HG03442 (cell line): Measurements from ENCODE around the gene ACADL.

ENCODE experiments used
- ATAC-seq: cut with Tn5 transposase; IDR thresholded peaks from one replicate; pipeline ENCODE4 v1.9.1; 2021; ENCODE audit warnings: mild to moderate bottlenecking, moderate library complexity; ENCODE audit not compliant: unreplicated experiment

The ACADL gene

DNA sequence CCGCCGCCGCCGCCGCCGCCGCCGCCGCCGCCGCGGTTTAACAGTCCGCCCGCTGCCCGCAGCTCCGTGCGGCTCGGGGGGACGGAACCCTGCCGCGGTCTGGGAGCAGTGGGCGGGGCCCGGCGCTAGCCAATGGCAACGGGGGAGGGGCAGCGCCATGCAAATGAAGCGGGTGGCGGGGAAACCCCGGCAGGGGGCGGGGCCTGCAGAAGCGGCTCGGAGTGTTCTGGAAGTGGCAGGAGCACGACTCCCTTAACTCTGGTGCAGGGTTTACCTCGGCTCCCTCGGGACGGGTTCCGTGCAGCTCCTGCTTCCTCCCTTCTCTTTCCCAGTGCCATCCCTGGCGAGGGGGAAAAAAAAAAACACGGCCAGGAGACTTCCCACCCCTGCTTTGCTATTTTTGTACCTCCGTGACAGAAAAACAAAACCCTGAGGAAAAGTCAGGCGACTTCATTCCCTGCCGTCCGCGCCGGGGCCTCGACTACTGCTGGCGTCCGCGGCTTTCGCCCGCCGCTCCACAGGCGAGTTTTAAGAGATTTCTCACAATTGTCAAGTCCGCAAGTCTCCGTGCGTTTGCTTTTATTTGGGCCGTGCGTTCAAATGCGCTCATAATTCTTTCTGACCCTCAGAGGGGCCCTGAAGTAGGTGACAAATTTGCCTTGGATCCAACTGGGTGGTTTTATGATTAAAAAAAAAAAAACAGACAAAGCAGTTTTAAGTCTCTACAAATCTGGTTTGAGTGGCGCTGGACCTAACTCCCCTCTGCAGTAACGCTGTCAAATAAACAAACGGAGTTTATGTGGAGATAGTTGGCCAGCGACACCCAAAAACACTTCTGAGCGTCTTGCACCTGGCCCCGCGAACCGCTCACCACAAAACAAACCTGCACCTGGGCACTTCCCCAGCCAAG, 53.7 kb downstream of the ACADL start, which contains the start of gene KANSL1L:
KANSL1L (minus strand) TSS at position 101 of the 910 bp plus-strand sequence. CDS start 16,827 bp downstream, outside the sequence.
- ATAC-seq = peak; percentile 67

DNA sequence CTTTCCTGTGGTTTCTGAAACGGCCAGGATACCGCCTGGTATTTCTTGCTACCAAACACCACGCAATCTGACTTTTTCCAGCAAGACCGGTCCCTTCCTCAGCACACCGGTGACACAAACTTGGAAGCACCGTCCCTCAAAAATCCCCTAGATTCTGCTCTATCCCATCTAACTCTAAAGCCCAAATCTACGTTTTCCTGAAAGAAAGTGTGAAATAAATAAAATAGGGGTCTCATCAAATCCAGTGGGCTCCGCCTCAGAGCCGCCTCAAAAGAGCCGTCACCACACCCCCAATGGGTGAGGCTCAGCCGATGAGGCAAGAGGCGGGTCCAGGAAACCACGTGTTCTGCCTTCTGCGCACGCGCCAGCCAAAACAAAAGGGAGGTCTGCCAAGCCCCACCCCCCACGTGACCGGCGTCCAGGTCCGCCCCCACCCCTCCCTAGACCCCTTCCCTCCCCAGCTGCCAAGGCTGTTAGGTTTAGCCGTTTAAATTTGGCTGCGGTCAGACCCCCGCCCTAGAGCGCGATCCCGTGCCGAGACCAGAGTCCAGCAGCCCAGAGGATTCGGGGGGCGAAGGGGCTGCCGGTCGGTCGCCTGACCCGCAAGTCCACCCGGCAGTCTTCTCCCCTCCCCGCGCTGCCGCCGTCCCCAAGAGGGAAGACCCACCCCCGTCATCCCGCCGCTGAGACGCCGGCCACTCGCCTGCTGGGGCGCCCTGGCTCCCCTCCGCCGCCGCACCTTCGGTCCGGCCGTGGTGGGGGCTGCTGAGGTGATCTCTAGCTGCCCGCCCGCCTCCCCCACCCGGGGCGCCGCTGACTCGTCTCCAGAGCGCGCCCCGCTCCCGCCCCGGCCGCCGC, 54.6 kb downstream of the ACADL start:
- ATAC-seq = peak; percentile 63

- no peak for ATAC-seq
Measured at GRCh38 chr2:210170196-210170445, 55.1 kb downstream of the ACADL start.

DNA sequence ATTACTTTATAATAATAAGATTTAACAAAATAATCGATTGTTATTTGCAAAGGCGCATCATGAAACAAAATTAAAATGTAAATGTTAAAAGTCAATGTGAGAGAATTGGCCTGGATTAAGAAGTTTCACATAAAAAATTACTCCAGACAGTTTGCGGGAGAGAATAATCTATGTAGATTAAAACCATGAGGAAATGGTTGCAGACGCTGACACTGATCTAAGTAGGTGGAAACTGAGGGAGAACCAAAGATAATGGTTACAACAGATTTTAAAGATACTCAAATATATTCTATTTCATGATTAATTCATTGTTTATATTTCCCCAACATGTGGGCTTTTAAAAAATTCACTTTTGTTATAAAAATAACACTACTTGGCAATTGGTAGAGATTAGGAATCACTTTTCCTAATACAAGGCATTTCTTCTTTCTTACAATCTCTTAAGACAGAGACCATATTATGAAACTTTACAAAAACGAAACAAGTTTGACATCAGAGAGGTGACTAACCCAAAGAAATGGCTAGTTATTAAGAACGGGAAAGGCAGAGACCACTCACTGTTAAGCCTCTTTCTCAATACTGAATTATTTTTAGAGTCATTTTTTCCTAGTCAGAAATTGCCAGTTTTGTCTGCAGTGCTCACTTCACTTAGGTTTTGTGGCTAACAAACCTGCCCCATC, 55.6 kb downstream of the ACADL start:
- peak; percentile 33 for ATAC-seq

- no peak for ATAC-seq
Measured at GRCh38 chr2:210167227-210167626, 58.0 kb downstream of the ACADL start.

DNA sequence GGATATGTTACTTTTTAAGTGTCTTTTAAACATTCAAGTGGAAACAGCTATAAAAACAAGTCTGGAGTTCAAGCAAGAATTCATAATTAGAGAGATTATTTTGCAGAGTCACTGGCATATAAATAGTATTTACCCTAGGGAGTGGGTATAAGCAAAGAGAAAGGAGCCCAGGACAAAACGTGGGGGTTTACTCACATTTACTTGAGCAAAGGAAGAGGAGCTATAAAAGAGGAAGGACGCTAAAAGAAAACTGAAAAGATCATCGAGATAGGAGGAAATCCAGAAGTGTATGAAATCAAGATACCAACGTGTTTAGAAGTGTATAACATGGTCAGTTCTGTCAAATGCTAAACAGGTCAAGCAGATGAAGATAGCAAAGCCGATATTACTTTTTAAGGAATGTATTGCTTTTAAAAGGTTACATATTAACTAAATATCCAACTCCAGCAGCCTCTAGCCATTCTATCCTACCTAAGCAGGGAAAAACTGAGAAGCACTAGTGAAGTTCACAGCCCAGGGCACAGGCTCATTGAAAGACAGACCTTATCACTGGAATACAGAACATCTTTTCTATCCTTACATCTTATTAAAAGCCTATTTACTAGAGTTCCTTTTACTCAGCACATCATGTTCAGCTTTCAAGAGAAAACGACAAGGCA, 62.7 kb downstream of the ACADL start:
- ATAC-seq = no peak

- no peak for ATAC-seq
Measured at GRCh38 chr2:210159059-210159458, 66.2 kb downstream of the ACADL start.

GRCh38 chr2:210158236-210158635, 67.0 kb downstream of the ACADL start:
- no peak for ATAC-seq

DNA sequence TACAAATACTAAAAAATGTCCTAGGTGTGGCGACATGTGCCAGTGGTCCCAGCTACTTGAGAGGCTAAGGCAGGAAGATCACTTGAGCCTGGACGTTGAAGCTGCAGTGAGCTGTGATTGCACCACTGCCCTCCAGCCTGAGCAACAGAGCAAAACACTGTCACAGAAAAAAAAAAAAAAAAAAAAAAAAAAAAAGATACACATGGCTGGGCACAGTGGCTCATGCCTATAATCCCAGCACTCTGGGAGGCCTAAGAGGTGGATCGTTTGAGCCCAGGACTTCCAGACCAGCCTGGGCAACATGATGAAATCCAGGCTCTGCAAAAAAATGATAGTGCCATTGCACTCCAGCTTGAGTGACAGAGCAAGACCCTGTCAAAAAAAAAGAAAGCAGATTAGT, 67.7 kb downstream of the ACADL start:
- no peak for ATAC-seq

- ATAC-seq = no peak
Measured at GRCh38 chr2:210147614-210148013, 77.6 kb downstream of the ACADL start.
